M059J (cell line): ENCODE measurements around the gene TMEM63A. TPM values are rescaled to one million over a fixed set of nuclear protein-coding genes. Genes with fewer than 3 reads are reported as not detected.
A peak's percentile ranks its signal among the peaks of the same experiment; 100 is the strongest.
"Not testable (repeated sequence)": the region's sequence is repeated elsewhere in the genome, so short reads cannot be mapped to it uniquely, and the experiment has no call there.

Source experiments
- DNase-seq: peaks from one replicate; pipeline ENCODE4 v3.0.0-alpha.2; 2012; ENCODE audit warnings: low read depth
- total RNA-seq: library from RNA; depleted of rRNA; stranded (reverse); fragments of >200 nt; shearing (Covaris generic); gene quantifications from 2 replicates; pipeline ENCODE4 v1.2.3, GENCODE V29; 2014

TMEM63A gene
- total RNA-seq, 1 experiment from 2014 or later, result 16.3 TPM

GRCh38 chr1:225820522-225821120 is 61.6 kb downstream of the TMEM63A start:
- no peak for DNase-seq

GRCh38 chr1:225819346-225820192 is 62.6 kb downstream of the TMEM63A start:
- no peak for DNase-seq

- no peak for DNase-seq
These were observed 64.0 kb downstream of the TMEM63A start for GRCh38 chr1:225818229-225818628.

- DNase-seq, result peak; percentile 98
These were observed 64.5 kb downstream of the TMEM63A start for GRCh38 chr1:225817611-225818061.

- peak; percentile 27 for DNase-seq
These were observed 65.3 kb downstream of the TMEM63A start for GRCh38 chr1:225816643-225817538.

- DNase-seq, result no peak
These were observed 66.5 kb downstream of the TMEM63A start for GRCh38 chr1:225815526-225816178.

GRCh38 chr1:225815090-225815489 is 67.1 kb downstream of the TMEM63A start:
- DNase-seq, result not testable (repeated sequence)

- DNase-seq, result no peak
These were observed 67.8 kb downstream of the TMEM63A start for GRCh38 chr1:225814381-225814780.

GRCh38 chr1:225813214-225813964 is 68.8 kb downstream of the TMEM63A start:
- no peak for DNase-seq

- no peak for DNase-seq
These were observed 69.5 kb downstream of the TMEM63A start for GRCh38 chr1:225812488-225813213.

- no peak for DNase-seq
These were observed 70.3 kb downstream of the TMEM63A start for GRCh38 chr1:225811622-225812487.

GRCh38 chr1:225810579-225811538 is 71.3 kb downstream of the TMEM63A start:
- DNase-seq, result not testable (repeated sequence)

- peak; percentile 89 for DNase-seq
These were observed 72.2 kb downstream of the TMEM63A start, which contains the start of gene EPHX1 for GRCh38 chr1:225809842-225810578. Gene EPHX1 (plus strand): TSS chr1:225810124. CDS start chr1:225828730, 18,606 bp downstream.

GRCh38 chr1:225808136-225808535 is 74.0 kb downstream of the TMEM63A start:
- DNase-seq, result no peak

GRCh38 chr1:225806736-225807135 is 75.4 kb downstream of the TMEM63A start:
- DNase-seq, result not testable (repeated sequence)

- no peak for DNase-seq
These were observed 75.9 kb downstream of the TMEM63A start for GRCh38 chr1:225806249-225806648.

- DNase-seq, result not testable (repeated sequence)
These were observed 81.0 kb downstream of the TMEM63A start for GRCh38 chr1:225801146-225801545.
